Measurements from ENCODE around the gene CBR4.
A peak's percentile ranks its signal among the peaks of the same experiment; 100 is the strongest.

The CBR4 gene

GRCh38 chr4:169010125-169011023 lies at the start of gene CBR4:
Gene CBR4, minus strand, starts transcription at chr4:169010255. Its CDS starts 166 bp downstream, at chr4:169010089.
- TF ChIP-seq ZFX (IDR thresholded peaks at IDR 0.05) (no peak; the same call in 1 of the 2 replicates), CTCF (conservative IDR thresholded peaks at IDR 0.05) (peak; percentile 38)
- H3K27ac ChIP-seq: peak within 1 kb of the TSS; percentile 87

- H3K27ac ChIP-seq: 0 out of 2 replicates have a peak overlapping the region, but pooled peaks have one; percentile 4
- TF ChIP-seq CTCF (conservative IDR thresholded peaks at IDR 0.05): no peak
Observed at GRCh38 chr4:169059306-169060211, 49.5 kb upstream of the CBR4 start.

GRCh38 chr4:169058312-169058711 lies 48.3 kb upstream of the CBR4 start:
- TF ChIP-seq ZFX (IDR thresholded peaks at IDR 0.05) (no peak), CTCF (conservative IDR thresholded peaks at IDR 0.05) (no peak)
- no peak overlapping the region for H3K27ac ChIP-seq

GRCh38 chr4:169054879-169055278 lies 44.8 kb upstream of the CBR4 start:
- no peak for TF ChIP-seq ZFX (IDR thresholded peaks at IDR 0.05)
- TF ChIP-seq CTCF (conservative IDR thresholded peaks at IDR 0.05): no peak
- H3K27ac ChIP-seq: no peak overlapping the region

- TF ChIP-seq CTCF (conservative IDR thresholded peaks at IDR 0.05) (no peak), ZFX (IDR thresholded peaks at IDR 0.05) (no peak)
- no peak overlapping the region for H3K27ac ChIP-seq
Observed at GRCh38 chr4:169052594-169052945, 42.5 kb upstream of the CBR4 start.

GRCh38 chr4:169051761-169052593 lies 41.9 kb upstream of the CBR4 start:
- TF ChIP-seq CTCF (conservative IDR thresholded peaks at IDR 0.05) (no peak), ZFX (IDR thresholded peaks at IDR 0.05) (no peak)
- no peak overlapping the region for H3K27ac ChIP-seq

Measured in C4-2B (cell line).